Measurements from ENCODE around the gene TUBB.
A peak's percentile ranks its signal among the peaks of the same experiment; 100 is the strongest.

The TUBB gene

DNA sequence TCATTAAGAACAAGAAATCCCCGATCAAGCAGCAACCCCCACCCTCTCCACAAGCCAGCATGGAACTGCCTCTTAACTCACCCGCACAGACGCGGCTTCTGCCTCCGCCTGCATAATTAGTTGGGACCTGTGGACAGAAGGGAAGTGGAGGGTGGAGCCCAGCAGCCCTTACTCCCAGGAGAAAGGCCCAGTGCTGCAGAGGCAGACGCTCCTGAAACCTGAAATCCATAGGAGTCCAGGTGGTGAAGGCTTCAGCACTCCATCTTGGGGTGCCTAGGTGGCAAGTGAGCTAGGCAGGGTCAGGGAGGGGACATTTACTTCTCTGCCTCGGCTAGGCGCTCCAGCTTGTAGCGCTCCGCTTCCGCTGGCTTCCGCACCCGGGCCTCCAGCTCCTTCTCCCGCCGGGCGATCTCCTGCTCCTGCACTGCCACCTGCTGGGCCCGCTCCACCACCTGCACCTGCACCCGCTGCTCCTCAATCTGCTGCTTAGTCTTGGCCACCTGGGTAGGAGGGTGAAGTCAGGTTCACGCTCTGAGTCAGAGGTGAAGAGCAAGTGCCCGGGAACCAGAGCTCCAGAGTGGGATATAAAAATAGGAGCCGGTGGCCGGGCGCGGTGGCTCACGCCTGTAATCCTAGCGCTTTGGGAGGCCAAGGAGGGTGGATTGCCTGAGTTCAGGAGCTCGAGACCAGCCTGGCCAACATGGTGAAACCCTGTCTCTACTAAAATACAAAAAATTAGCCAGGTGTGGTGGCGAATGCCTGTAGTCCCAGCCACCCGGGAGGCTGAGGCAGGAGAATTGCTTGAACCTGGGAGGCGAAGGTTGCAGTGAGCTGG lies 10.7 kb downstream of the TUBB start (continued):
- TF ChIP-seq, protein P1, sequence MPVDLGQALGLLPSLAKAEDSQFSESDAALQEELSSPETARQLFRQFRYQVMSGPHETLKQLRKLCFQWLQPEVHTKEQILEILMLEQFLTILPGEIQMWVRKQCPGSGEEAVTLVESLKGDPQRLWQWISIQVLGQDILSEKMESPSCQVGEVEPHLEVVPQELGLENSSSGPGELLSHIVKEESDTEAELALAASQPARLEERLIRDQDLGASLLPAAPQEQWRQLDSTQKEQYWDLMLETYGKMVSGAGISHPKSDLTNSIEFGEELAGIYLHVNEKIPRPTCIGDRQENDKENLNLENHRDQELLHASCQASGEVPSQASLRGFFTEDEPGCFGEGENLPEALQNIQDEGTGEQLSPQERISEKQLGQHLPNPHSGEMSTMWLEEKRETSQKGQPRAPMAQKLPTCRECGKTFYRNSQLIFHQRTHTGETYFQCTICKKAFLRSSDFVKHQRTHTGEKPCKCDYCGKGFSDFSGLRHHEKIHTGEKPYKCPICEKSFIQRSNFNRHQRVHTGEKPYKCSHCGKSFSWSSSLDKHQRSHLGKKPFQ (tag by site-specific recombination; IDR thresholded peaks at IDR 0.05), result no peak
- TF ChIP-seq, protein P2, sequence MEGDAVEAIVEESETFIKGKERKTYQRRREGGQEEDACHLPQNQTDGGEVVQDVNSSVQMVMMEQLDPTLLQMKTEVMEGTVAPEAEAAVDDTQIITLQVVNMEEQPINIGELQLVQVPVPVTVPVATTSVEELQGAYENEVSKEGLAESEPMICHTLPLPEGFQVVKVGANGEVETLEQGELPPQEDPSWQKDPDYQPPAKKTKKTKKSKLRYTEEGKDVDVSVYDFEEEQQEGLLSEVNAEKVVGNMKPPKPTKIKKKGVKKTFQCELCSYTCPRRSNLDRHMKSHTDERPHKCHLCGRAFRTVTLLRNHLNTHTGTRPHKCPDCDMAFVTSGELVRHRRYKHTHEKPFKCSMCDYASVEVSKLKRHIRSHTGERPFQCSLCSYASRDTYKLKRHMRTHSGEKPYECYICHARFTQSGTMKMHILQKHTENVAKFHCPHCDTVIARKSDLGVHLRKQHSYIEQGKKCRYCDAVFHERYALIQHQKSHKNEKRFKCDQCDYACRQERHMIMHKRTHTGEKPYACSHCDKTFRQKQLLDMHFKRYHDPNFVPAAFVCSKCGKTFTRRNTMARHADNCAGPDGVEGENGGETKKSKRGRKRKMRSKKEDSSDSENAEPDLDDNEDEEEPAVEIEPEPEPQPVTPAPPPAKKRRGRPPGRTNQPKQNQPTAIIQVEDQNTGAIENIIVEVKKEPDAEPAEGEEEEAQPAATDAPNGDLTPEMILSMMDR (tag by site-specific recombination; IDR thresholded peaks at IDR 0.05), result peak; percentile 91
- TF ChIP-seq ZNF202 (tag by site-specific recombination; IDR thresholded peaks at IDR 0.05; ENCODE audit: borderline replicate concordance), result no peak
- no peak for TF ChIP-seq ZNF623 (tag by site-specific recombination; IDR thresholded peaks at IDR 0.05)
- no peak for TF ChIP-seq ZNF664 (tag by site-specific recombination; IDR thresholded peaks at IDR 0.05)
- TF ChIP-seq, protein P3, sequence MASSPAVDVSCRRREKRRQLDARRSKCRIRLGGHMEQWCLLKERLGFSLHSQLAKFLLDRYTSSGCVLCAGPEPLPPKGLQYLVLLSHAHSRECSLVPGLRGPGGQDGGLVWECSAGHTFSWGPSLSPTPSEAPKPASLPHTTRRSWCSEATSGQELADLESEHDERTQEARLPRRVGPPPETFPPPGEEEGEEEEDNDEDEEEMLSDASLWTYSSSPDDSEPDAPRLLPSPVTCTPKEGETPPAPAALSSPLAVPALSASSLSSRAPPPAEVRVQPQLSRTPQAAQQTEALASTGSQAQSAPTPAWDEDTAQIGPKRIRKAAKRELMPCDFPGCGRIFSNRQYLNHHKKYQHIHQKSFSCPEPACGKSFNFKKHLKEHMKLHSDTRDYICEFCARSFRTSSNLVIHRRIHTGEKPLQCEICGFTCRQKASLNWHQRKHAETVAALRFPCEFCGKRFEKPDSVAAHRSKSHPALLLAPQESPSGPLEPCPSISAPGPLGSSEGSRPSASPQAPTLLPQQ (tag by site-specific recombination; IDR thresholded peaks at IDR 0.05), result peak; percentile 53; the same call in 1 of the 2 replicates
- TF ChIP-seq, protein P4, sequence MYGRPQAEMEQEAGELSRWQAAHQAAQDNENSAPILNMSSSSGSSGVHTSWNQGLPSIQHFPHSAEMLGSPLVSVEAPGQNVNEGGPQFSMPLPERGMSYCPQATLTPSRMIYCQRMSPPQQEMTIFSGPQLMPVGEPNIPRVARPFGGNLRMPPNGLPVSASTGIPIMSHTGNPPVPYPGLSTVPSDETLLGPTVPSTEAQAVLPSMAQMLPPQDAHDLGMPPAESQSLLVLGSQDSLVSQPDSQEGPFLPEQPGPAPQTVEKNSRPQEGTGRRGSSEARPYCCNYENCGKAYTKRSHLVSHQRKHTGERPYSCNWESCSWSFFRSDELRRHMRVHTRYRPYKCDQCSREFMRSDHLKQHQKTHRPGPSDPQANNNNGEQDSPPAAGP (tag by site-specific recombination; IDR thresholded peaks at IDR 0.05), result peak; percentile 50; the same call in 1 of the 2 replicates
- TF ChIP-seq PRDM1 (tag by site-specific recombination; IDR thresholded peaks at IDR 0.05), result no peak
- TF ChIP-seq REPIN1 (tag by site-specific recombination; IDR thresholded peaks at IDR 0.05; ENCODE audit: low read depth), result no peak
- peak; percentile 50 for TF ChIP-seq KLF8 (tag by site-specific recombination; IDR thresholded peaks at IDR 0.05)
- peak; percentile 89 for TF ChIP-seq ZNF10 (tag by site-specific recombination; IDR thresholded peaks at IDR 0.05)
- TF ChIP-seq SCRT1 (tag by site-specific recombination; IDR thresholded peaks at IDR 0.05; ENCODE audit: borderline replicate concordance), result peak; percentile 61; the same call in 1 of the 2 replicates
- TF ChIP-seq, protein P5, sequence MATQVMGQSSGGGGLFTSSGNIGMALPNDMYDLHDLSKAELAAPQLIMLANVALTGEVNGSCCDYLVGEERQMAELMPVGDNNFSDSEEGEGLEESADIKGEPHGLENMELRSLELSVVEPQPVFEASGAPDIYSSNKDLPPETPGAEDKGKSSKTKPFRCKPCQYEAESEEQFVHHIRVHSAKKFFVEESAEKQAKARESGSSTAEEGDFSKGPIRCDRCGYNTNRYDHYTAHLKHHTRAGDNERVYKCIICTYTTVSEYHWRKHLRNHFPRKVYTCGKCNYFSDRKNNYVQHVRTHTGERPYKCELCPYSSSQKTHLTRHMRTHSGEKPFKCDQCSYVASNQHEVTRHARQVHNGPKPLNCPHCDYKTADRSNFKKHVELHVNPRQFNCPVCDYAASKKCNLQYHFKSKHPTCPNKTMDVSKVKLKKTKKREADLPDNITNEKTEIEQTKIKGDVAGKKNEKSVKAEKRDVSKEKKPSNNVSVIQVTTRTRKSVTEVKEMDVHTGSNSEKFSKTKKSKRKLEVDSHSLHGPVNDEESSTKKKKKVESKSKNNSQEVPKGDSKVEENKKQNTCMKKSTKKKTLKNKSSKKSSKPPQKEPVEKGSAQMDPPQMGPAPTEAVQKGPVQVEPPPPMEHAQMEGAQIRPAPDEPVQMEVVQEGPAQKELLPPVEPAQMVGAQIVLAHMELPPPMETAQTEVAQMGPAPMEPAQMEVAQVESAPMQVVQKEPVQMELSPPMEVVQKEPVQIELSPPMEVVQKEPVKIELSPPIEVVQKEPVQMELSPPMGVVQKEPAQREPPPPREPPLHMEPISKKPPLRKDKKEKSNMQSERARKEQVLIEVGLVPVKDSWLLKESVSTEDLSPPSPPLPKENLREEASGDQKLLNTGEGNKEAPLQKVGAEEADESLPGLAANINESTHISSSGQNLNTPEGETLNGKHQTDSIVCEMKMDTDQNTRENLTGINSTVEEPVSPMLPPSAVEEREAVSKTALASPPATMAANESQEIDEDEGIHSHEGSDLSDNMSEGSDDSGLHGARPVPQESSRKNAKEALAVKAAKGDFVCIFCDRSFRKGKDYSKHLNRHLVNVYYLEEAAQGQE (tag by site-specific recombination; IDR thresholded peaks at IDR 0.05), result 0 out of 2 replicates have a peak, but pooled peaks have one; percentile 14
- TF ChIP-seq MYNN (tag by site-specific recombination; IDR thresholded peaks at IDR 0.05; ENCODE audit: borderline replicate concordance), result no peak
- no peak for TF ChIP-seq ZNF354C (tag by site-specific recombination; IDR thresholded peaks at IDR 0.05; ENCODE audit: borderline replicate concordance, low read depth)
- no peak for TF ChIP-seq ZNF571 (tag by site-specific recombination; IDR thresholded peaks at IDR 0.05)
- peak; percentile 39; the same call in 1 of the 2 replicates for TF ChIP-seq ZXDB (tag by site-specific recombination; IDR thresholded peaks at IDR 0.05)
- TF ChIP-seq ZNF416 (tag by site-specific recombination; IDR thresholded peaks at IDR 0.05), result no peak
- no peak for TF ChIP-seq ZFP41 (tag by site-specific recombination; IDR thresholded peaks at IDR 0.05; ENCODE audit: borderline replicate concordance)
- peak; percentile 46; the same call in 1 of the 2 replicates for TF ChIP-seq ZNF629 (tag by site-specific recombination; IDR thresholded peaks at IDR 0.05)
- 0 out of 2 replicates have a peak, but pooled peaks have one; percentile 23 for TF ChIP-seq ZNF24 (tag by site-specific recombination; IDR thresholded peaks at IDR 0.05)
- TF ChIP-seq ZBTB7A (tag by site-specific recombination; IDR thresholded peaks at IDR 0.05; ENCODE audit: low read depth), result no peak
- TF ChIP-seq ZNF776 (tag by site-specific recombination; IDR thresholded peaks at IDR 0.05; ENCODE audit: borderline replicate concordance), result no peak
- TF ChIP-seq GFI1B (tag by site-specific recombination; IDR thresholded peaks at IDR 0.05), result no peak
- TF ChIP-seq WT1 (tag by site-specific recombination; IDR thresholded peaks at IDR 0.05), result peak; percentile 45; the same call in 1 of the 2 replicates
- no peak for TF ChIP-seq ZNF670 (tag by site-specific recombination; IDR thresholded peaks at IDR 0.05; ENCODE audit: low read depth)
- TF ChIP-seq ZNF394 (tag by site-specific recombination; IDR thresholded peaks at IDR 0.05; ENCODE audit: borderline replicate concordance), result peak; percentile 80; the same call in 1 of the 2 replicates
- peak; percentile 44; the same call in 1 of the 2 replicates for TF ChIP-seq ZFP69B (tag by site-specific recombination; IDR thresholded peaks at IDR 0.05)
- no peak for TF ChIP-seq ZNF621 (tag by site-specific recombination; IDR thresholded peaks at IDR 0.05)
- TF ChIP-seq ZEB2 (tag by site-specific recombination; IDR thresholded peaks at IDR 0.05), result peak; percentile 48; the same call in 1 of the 2 replicates
- TF ChIP-seq ZFP3 (tag by site-specific recombination; IDR thresholded peaks at IDR 0.05; ENCODE audit: low read depth), result no peak
